ENCODE results near the gene CAMSAP2.

The CAMSAP2 gene

GRCh38 chr1:200755456-200755855, 16.8 kb downstream of the CAMSAP2 start:
- peaks cover 7% of the 10 kb centered on the region; the same call in 1 of the 2 replicates for H3K79me2 ChIP-seq (ENCODE audit: insufficient read depth, low read depth)
- no peak overlapping the region for H3K4me3 ChIP-seq (IDR thresholded peaks at IDR 0.05; ENCODE audit: insufficient read depth, low read depth, low read length)
- TF ChIP-seq, protein P1, sequence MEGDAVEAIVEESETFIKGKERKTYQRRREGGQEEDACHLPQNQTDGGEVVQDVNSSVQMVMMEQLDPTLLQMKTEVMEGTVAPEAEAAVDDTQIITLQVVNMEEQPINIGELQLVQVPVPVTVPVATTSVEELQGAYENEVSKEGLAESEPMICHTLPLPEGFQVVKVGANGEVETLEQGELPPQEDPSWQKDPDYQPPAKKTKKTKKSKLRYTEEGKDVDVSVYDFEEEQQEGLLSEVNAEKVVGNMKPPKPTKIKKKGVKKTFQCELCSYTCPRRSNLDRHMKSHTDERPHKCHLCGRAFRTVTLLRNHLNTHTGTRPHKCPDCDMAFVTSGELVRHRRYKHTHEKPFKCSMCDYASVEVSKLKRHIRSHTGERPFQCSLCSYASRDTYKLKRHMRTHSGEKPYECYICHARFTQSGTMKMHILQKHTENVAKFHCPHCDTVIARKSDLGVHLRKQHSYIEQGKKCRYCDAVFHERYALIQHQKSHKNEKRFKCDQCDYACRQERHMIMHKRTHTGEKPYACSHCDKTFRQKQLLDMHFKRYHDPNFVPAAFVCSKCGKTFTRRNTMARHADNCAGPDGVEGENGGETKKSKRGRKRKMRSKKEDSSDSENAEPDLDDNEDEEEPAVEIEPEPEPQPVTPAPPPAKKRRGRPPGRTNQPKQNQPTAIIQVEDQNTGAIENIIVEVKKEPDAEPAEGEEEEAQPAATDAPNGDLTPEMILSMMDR (conservative IDR thresholded peaks at IDR 0.05; ENCODE audit: low read depth, low read length): no peak
- no peak overlapping the region for H3K4me2 ChIP-seq
- no peaks in the 10 kb centered on the region for H3K4me1 ChIP-seq (ENCODE audit: low read depth, poor library complexity, severe bottlenecking)
- no peaks in the 10 kb centered on the region for H4K20me1 ChIP-seq (ENCODE audit: insufficient read depth)
- H3K9ac ChIP-seq: no peak overlapping the region
- no peaks in the 10 kb centered on the region for H3K27me3 ChIP-seq (ENCODE audit: insufficient read depth, low read depth)
- no peak overlapping the region for H2AFZ ChIP-seq (ENCODE audit: low read depth)
- H3K27ac ChIP-seq: no peak overlapping the region
- H3K36me3 ChIP-seq (ENCODE audit: insufficient read depth): no peaks in the 10 kb centered on the region

DNA sequence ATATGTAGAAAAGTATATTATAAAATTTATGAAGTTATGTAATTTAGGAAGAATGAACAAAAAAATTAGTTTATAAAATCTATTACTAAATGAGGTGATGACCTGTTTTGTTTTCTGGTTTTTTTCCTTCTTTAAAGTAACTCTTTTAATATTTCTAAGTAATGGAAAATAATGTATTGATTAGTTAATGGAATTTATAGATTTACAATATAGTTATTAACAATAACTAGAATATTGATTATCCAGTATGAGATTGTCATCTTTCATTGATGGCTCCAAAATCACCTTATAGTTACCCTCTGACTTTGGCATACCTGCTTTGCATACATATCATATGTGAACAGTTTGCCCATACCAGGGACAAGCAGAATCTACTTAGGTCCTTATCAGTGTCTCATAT, 23.4 kb downstream of the CAMSAP2 start:
- Histone ChIP-seq H3K36me3 (ENCODE audit: insufficient read depth) (no peaks in the 10 kb centered on the region), H3K4me2 (no peak overlapping the region), H3K4me1 (ENCODE audit: low read depth, poor library complexity, severe bottlenecking) (no peaks in the 10 kb centered on the region), H3K79me2 (ENCODE audit: insufficient read depth, low read depth) (no peaks in the 10 kb centered on the region; the same call in 1 of the 2 replicates), H3K9ac (no peak overlapping the region), H4K20me1 (ENCODE audit: insufficient read depth) (no peaks in the 10 kb centered on the region), H3K4me3 (IDR thresholded peaks at IDR 0.05; ENCODE audit: insufficient read depth, low read depth, low read length) (no peak overlapping the region), H2AFZ (ENCODE audit: low read depth) (no peak overlapping the region), H3K27me3 (ENCODE audit: insufficient read depth, low read depth) (no peaks in the 10 kb centered on the region), H3K27ac (no peak overlapping the region)
- TF ChIP-seq, protein P1 (conservative IDR thresholded peaks at IDR 0.05; ENCODE audit: low read depth, low read length): no peak

- TF ChIP-seq, protein P1 (conservative IDR thresholded peaks at IDR 0.05; ENCODE audit: low read depth, low read length): no peak
- Histone ChIP-seq H3K79me2 (ENCODE audit: insufficient read depth, low read depth) (no peaks in the 10 kb centered on the region), H3K27me3 (ENCODE audit: insufficient read depth, low read depth) (no peaks in the 10 kb centered on the region), H3K9ac (no peak overlapping the region), H3K4me3 (IDR thresholded peaks at IDR 0.05; ENCODE audit: insufficient read depth, low read depth, low read length) (no peak overlapping the region), H3K36me3 (ENCODE audit: insufficient read depth) (no peaks in the 10 kb centered on the region; the same call in 1 of the 2 replicates), H3K4me2 (no peak overlapping the region), H2AFZ (ENCODE audit: low read depth) (no peak overlapping the region), H4K20me1 (ENCODE audit: insufficient read depth) (no peaks in the 10 kb centered on the region), H3K4me1 (ENCODE audit: low read depth, poor library complexity, severe bottlenecking) (no peaks in the 10 kb centered on the region), H3K27ac (no peak overlapping the region)
Observed at GRCh38 chr1:200767321-200767720, 28.6 kb downstream of the CAMSAP2 start.

GRCh38 chr1:200771625-200772555, 33.2 kb downstream of the CAMSAP2 start:
- TF ChIP-seq, protein P1 (conservative IDR thresholded peaks at IDR 0.05; ENCODE audit: low read depth, low read length): no peak
- H2AFZ ChIP-seq (ENCODE audit: low read depth): no peak overlapping the region
- H3K9ac ChIP-seq: no peak overlapping the region
- no peaks in the 10 kb centered on the region; the same call in 1 of the 2 replicates for H3K36me3 ChIP-seq (ENCODE audit: insufficient read depth)
- no peak overlapping the region for H3K27ac ChIP-seq
- no peak overlapping the region for H3K4me2 ChIP-seq
- no peaks in the 10 kb centered on the region for H3K79me2 ChIP-seq (ENCODE audit: insufficient read depth, low read depth)
- H3K4me1 ChIP-seq (ENCODE audit: low read depth, poor library complexity, severe bottlenecking): peaks cover 13% of the 10 kb centered on the region
- no peaks in the 10 kb centered on the region for H4K20me1 ChIP-seq (ENCODE audit: insufficient read depth)
- H3K4me3 ChIP-seq (IDR thresholded peaks at IDR 0.05; ENCODE audit: insufficient read depth, low read depth, low read length): no peak overlapping the region
- H3K27me3 ChIP-seq (ENCODE audit: insufficient read depth, low read depth): no peaks in the 10 kb centered on the region
